Erythroblast (primary cell): Measurements from ENCODE around the gene MYO1B.

Source experiments
- GATA1 ChIP-seq: IDR thresholded peaks from 2 replicates; pipeline ENCODE4 v1.6.1; 2011; ENCODE audit warnings: low read depth, mild to moderate bottlenecking, control low read depth, low read length, moderate library complexity
- POLR2A ChIP-seq: IDR thresholded peaks from 2 replicates; pipeline ENCODE4 v1.6.1; 2011; ENCODE audit warnings: mild to moderate bottlenecking, low read length

DNA sequence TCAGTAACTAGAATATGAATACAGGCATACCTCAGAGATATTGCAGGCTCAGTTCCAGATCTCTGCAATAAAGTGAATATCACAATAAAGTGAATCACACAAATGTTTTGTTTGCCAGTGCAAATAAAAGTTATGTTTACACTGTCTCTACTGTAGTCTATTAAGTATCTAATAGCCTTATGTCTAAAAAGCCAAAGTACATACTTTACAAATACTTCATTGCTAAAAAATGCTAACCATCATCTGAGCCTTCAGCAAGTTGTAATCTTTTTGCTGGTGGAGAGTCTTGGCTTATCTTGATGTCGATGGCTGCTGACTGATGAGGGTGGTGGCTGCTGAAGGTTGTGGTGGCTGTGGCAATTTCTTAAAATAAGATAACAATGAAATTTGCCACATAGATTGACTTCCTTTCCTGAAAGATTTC lies 159.4 kb downstream of the MYO1B start:
- TF ChIP-seq POLR2A, result no peak
- no peak for TF ChIP-seq GATA1
